ENCODE data around the gene SLC38A8.

Gene SLC38A8

DNA sequence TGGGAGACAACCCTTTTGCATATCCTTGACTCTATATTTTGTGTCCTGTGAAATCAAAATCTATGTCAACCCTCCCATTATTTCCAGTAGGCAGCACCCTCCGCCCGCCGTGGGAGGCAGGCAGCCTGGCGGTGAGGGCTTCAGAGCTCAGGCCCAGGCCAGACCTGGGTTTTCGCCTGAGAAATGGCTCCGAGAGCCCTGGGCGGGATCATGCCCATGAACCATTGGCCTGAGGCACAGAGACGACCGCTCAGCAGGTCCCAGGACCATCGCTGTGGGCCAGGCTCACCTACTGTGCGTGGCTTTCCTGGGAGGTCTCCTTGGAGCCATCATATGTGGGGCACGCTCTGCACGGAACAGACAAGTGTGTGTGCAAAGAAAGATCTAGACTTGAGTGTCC lies 6.3 kb upstream of the SLC38A8 start:
- no peak for DNase-seq (ENCODE audit: low read depth)

DNA sequence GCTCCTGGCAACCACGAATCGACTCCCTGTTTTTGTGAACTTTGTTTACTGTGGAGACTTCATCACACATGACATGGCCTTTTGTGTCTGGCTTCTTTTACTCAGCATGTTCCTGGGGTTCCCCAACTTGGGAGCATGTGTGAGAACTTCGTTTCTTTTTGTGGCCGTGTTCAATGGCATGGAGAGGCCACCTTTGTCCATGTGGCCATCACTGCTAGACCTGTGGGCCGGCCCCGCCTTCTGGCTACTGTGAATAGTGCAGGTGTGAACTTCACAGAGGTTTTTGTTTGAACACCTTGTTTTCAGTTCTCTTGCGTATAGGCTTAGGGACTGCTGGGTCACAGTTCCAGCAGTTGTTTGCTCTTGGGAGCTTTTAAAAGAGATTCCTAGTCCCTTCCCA lies 5.7 kb upstream of the SLC38A8 start:
- DNase-seq (ENCODE audit: low read depth), result no peak

GRCh38 chr16:84047626-84048025 lies 5.0 kb upstream of the SLC38A8 start:
- no peak for DNase-seq (ENCODE audit: low read depth)

- DNase-seq (ENCODE audit: low read depth), result no peak
These were observed 4.6 kb upstream of the SLC38A8 start for GRCh38 chr16:84047206-84047605.

- DNase-seq (ENCODE audit: low read depth), result no peak
These were observed 3.3 kb upstream of the SLC38A8 start for GRCh38 chr16:84045818-84046470.

DNA sequence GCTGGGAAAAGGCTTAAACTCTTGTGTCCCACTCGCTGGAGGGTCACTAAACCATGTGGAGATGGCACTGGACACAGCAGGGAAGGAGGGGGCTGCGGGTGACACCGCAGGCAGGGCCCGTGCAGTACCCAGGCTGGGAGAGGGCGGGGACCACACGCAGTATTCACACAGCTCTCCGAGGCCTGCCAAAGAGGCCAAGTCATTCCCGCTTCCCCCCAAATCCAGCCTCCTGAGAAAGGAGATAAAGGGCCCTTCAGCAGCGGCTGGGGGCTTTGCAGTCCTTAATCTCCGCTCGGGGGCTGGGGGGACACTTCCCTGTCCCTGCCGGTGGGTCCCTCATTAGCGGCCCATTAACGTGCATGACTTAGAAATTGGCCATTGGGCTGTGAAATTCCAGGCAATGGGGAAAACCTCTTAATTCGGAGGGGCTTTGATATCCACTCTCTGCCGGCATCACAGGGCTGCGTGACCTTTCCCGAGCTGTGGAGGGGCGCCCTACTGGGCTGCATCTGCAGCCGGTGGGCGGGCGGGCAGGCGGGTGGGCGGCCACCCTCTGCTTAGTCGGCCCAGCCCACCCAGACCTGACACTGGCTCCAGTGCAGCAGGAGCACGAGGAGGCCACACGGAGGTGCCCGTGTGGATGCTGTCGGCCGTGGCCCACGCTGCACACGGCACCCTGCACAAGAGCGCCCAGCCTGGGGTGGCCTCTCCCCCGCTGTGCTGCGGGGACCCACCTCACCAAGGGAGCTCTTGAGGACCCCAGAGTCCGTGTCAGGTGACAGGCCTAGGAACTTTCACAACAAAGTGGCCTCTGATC lies 2.6 kb upstream of the SLC38A8 start:
- DNase-seq (ENCODE audit: low read depth), result no peak

GRCh38 chr16:84044118-84044488 lies 1.5 kb upstream of the SLC38A8 start:
- DNase-seq (ENCODE audit: low read depth), result no peak

GRCh38 chr16:84043486-84044117 lies 1.0 kb upstream of the SLC38A8 start:
- DNase-seq (ENCODE audit: low read depth), result no peak

DNA sequence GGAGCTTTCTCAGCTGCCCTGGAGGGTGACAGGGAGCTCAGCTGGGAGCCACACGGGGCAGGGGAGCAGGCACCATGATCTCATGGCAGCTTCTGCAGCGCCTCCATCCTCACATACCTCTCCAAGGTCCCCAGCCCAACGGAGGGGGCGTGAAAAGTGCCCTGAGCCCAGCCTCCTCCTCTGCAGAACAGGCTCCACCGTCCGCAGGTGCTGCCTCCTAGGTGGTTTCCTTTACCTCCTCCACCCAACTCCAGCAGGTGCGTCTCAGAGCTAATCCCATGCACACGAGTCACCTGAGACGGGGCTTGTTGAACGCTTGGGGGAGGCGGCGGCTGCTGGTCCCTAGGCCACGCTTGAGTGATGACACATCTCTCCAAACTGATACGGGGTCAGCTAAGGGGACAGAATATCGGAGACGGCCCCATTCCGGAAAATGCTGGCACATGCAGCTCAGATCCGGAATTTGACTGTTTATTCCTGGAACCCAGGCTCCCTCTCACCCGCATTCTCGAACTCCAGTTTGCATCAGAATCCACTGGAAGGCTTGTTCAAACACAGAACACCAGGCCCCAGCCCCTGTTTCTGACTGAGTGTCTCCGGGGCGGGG lies 387 bp upstream of the SLC38A8 start:
- no peak for DNase-seq (ENCODE audit: low read depth)

- no peak for DNase-seq (ENCODE audit: low read depth)
These were observed 714 bp downstream of the SLC38A8 start for GRCh38 chr16:84041881-84042280.

DNA sequence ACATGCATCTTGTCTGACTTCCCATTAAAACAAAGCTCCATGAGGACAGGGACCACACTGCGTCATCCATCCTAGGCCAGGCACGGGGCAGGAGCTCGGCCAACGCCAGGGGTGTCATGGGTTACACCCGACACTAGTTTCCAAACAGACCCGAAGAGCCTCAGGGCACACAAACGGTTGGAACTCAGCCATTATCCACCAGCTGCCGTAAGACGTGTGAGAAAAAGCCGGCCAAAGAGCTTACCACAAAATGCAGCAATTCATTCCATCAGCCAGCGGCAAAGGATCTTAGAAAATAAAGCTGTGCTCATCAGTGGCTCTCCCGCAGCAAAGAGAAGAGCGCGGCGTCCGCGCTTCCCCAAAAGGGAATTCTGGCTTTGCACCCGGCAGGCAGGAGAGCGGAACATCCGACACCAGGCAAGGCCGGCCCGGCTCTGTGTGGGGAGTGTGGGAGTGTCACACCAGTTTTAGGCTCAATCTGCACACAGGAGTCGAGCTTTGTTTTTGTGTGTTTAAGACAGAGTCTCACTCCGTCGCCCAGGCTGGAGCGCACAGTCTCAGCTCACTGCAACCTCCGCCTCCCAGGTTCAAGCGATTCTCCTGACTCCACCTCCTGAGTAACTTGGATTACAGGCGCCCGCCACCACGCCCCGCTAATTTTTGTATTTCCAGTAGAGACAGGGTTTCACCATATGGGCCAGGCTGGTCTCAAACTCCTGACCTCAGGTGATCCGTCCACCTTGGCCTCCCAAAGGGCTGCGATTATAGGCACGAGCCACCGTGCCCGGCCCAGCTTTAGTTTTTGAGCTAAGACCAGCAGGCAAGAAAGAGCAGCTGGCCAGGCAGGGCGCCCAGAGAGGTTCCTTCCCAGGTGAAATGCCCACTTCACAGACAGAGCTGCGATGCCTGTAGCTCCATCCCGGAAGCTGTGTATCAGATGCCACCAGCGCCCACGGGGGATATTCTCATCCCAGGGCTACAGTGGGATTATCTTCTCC lies 1.5 kb downstream of the SLC38A8 start:
- no peak for DNase-seq (ENCODE audit: low read depth)

GRCh38 chr16:84040226-84040822 lies 2.3 kb downstream of the SLC38A8 start:
- DNase-seq (ENCODE audit: low read depth), result no peak

- no peak for DNase-seq (ENCODE audit: low read depth)
These were observed 2.9 kb downstream of the SLC38A8 start for GRCh38 chr16:84039696-84040095.

- DNase-seq (ENCODE audit: low read depth), result no peak
These were observed 4.1 kb downstream of the SLC38A8 start for GRCh38 chr16:84038469-84038868.

DNA sequence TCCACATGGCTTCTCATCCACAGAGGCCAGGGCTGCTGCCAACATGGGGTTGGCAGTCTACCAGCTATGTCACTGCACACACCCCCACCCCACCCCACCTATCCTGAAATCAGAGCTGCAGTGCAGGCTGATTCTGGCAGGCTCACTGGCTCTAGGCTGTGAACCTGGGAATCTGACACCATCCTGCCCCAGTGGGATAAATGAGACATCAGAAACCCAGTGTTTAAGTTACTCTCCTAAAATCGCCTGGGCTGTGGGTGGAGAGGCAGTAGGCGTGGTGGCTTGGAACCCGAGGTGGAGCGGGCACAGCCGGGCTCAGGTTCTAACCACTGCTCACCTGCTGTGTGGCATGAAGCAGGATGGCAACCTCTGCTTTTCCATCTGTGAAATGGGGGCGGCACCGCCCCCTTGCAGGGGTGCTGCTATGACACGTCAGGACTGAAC lies 5.6 kb downstream of the SLC38A8 start:
- no peak for DNase-seq (ENCODE audit: low read depth)

GRCh38 chr16:84036131-84036530 lies 6.5 kb downstream of the SLC38A8 start:
- DNase-seq (ENCODE audit: low read depth), result no peak

GRCh38 chr16:84034516-84034915 lies 8.1 kb downstream of the SLC38A8 start:
- no peak for DNase-seq (ENCODE audit: low read depth)

- no peak for DNase-seq (ENCODE audit: low read depth)
These were observed 9.1 kb downstream of the SLC38A8 start for GRCh38 chr16:84033251-84034195.

DNA sequence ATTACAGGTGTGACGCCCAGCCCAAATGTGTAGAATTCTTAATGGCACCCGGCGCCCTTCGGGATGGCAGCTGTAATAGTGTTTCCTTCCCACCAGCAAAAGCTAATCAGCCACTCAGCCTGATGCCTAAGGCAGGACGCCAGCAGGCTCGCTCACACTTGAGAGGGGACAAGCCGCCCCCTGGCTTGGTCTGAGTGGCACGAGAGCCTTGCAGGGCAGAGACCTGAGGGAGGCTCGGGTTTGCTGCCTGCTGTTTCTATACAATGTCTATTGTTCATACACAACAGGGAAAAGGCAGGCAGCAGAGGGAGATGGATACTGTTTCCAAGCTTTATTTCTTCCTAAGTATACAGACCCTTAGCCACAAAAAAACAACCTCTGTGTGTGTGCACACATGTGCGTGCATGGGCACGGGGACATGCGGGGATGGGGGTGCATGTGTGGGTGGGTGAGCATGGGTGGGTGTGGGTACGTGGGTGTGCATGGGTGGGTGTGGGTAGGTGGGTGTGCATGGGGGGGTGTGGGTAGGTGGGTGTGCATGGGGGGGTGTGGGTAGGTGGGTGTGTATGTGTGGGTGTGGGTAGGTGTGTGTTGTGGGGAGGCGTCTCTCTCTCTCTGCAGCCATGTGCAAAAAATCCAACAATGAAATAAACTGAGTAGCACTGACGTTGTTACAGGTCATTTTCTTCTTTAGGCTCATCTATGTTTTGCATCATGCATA lies 10.0 kb downstream of the SLC38A8 start:
- DNase-seq (ENCODE audit: low read depth), result no peak

Data from activated gamma-delta T cell treated with anti-CD3 and anti-CD28 coated beads, Interleukin-2, amount 50 U/mL, for 16 hours (primary cell).